ENCODE measurements around the gene IL3.

IL3 gene

GRCh38 chr5:132110930-132111329 lies 50.5 kb downstream of the IL3 start:
- DNase-seq (ENCODE audit: low spot score) (no peak), ATAC-seq (ENCODE audit: low read depth) (no peak)
- Histone ChIP-seq H3K27me3 (ENCODE audit: insufficient read depth, poor library complexity, severe bottlenecking) (no peaks in the 10 kb centered on the region), H3K4me1 (ENCODE audit: insufficient read depth, poor library complexity, severe bottlenecking) (no peaks in the 10 kb centered on the region), H3K36me3 (ENCODE audit: low read depth) (no peaks in the 10 kb centered on the region), H3K4me3 (ENCODE audit: severe bottlenecking) (no peak overlapping the region), H3K9me3 (ENCODE audit: severe bottlenecking) (no peaks in the 10 kb centered on the region), H3K27ac (ENCODE audit: poor library complexity, severe bottlenecking) (no peak overlapping the region)
- no peak for TF ChIP-seq CTCF (IDR thresholded peaks at IDR 0.05; ENCODE audit: poor library complexity, severe bottlenecking)

GRCh38 chr5:132112111-132112510 lies 51.7 kb downstream of the IL3 start:
- Histone ChIP-seq H3K9me3 (ENCODE audit: severe bottlenecking) (no peaks in the 10 kb centered on the region), H3K27ac (ENCODE audit: poor library complexity, severe bottlenecking) (no peak overlapping the region), H3K4me1 (ENCODE audit: insufficient read depth, poor library complexity, severe bottlenecking) (no peaks in the 10 kb centered on the region), H3K4me3 (ENCODE audit: severe bottlenecking) (no peak overlapping the region), H3K36me3 (ENCODE audit: low read depth) (no peaks in the 10 kb centered on the region), H3K27me3 (ENCODE audit: insufficient read depth, poor library complexity, severe bottlenecking) (no peaks in the 10 kb centered on the region)
- no peak for ATAC-seq (ENCODE audit: low read depth)
- DNase-seq (ENCODE audit: low spot score) = no peak
- no peak for TF ChIP-seq CTCF (IDR thresholded peaks at IDR 0.05; ENCODE audit: poor library complexity, severe bottlenecking)
